Fibroblast of villous mesenchyme (primary cell): ENCODE results near the gene DEFB114. TPM values are rescaled to one million over a fixed set of nuclear protein-coding genes. Genes with fewer than 3 reads are reported as not detected.

Experiments used
- DNase-seq: peaks from one replicate; pipeline ENCODE4 v3.0.0-alpha.2; 2010; ENCODE audit warnings: low read depth
- H3K4me3 ChIP-seq: 2 replicates; pipeline ENCODE4 v1.5.1; 2011; ENCODE audit warnings: low read depth, mild to moderate bottlenecking, low read length
- total RNA-seq: library from RNA; depleted of rRNA; stranded (reverse); fragments of >200 nt; gene quantifications from 2 replicates; pipeline ENCODE4 v1.2.3, GENCODE V29; 2012
- TF ChIP-seq, protein P1 (sequence below): IDR thresholded peaks from 2 replicates; pipeline ENCODE4 v1.5.1; 2012; ENCODE audit warnings: low read depth, mild to moderate bottlenecking, low read length; ENCODE audit not compliant: insufficient read depth

The DEFB114 gene, protein sequence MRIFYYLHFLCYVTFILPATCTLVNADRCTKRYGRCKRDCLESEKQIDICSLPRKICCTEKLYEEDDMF
- total RNA-seq: not detected in 2 replicates

DNA sequence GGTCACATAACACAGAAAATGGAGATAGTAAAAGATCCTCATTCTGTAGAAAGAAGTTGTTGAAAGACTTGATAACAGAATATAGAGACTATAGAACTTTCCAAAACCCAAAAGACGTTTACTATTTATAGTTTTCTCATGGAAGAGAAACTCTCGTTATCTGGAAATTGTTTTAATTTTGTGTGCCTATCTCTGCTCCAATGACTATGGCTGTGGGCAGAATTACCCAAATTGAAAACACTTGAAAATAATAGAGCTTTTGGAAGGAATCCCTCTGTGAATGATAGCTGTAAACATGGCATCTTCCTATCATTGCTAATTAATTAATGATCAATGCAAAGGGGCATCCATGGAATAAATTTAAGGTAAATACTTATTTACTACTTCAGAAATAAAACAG, at the start of gene DEFB114:
TSS of gene DEFB114 (minus strand) at position 101 of the 400 bp plus-strand sequence. CDS start at position 42, 59 bp downstream.
- TF ChIP-seq, protein P1, sequence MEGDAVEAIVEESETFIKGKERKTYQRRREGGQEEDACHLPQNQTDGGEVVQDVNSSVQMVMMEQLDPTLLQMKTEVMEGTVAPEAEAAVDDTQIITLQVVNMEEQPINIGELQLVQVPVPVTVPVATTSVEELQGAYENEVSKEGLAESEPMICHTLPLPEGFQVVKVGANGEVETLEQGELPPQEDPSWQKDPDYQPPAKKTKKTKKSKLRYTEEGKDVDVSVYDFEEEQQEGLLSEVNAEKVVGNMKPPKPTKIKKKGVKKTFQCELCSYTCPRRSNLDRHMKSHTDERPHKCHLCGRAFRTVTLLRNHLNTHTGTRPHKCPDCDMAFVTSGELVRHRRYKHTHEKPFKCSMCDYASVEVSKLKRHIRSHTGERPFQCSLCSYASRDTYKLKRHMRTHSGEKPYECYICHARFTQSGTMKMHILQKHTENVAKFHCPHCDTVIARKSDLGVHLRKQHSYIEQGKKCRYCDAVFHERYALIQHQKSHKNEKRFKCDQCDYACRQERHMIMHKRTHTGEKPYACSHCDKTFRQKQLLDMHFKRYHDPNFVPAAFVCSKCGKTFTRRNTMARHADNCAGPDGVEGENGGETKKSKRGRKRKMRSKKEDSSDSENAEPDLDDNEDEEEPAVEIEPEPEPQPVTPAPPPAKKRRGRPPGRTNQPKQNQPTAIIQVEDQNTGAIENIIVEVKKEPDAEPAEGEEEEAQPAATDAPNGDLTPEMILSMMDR: no peak
- no peak within 1 kb of the TSS for H3K4me3 ChIP-seq

DNA sequence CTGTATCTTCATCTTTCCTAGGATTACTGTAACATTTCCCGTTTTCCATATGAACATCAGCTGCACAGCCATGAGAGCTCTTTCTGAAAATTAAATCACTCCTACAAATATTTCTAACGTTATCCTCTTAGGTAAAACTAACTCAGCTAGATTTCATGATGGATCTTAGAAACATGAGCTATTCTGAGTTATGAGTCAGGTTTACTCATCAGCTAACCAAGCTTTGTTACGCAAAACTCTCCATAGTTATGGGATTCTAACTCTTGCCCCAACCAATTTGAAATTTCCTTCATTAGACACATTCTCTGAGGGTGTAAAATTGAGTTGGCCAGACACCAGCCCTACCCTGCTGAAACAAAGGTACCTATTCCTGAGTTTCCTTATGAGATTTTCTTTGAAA, 43.9 kb upstream of the DEFB114 start:
- DNase-seq: peak; percentile 0
- no peak overlapping the region for H3K4me3 ChIP-seq
- TF ChIP-seq, protein P1: no peak

More for the DNA sequence above, at the start of gene DEFB114:
- no peak for DNase-seq

DNA sequence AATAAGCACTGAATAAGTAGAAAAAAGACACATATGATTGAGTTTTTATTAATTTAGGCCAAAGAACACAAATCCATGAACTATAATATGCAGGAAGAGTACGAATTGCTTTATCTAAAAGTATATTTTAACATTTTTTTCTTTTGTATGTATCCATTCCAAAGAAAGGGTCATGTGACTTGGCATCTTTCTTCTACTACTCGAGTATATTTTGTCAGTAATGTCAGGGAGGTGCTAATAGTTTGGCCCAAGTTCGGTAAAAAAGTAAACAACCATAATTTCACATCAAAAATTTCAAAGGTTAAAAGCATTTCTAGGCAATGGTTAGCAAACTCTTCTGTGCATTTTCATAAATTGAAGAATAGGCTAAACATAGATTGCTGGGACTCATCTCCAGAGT, 39.2 kb upstream of the DEFB114 start:
- no peak for DNase-seq
- no peak overlapping the region for H3K4me3 ChIP-seq
- TF ChIP-seq, protein P1: no peak

DNA sequence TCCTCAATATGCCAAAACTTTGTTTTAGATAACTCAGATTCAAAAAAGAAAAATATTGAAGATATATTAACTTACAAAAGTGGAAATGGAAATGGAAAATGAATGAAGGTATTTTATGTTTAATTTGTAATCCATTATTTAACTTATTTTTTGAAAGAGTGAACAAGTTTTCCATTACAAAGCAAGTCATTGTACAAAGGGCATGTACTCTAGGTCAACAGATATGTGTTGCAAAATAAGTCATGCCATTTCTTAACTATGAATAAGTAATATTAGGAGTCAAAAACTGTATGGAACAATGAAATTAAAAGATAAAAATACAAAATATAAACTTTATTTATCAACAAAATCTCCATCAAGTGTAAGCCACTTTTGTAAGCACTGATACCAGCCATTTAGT, 31.3 kb upstream of the DEFB114 start:
- TF ChIP-seq, protein P1: no peak
- no peak for DNase-seq
- no peak overlapping the region for H3K4me3 ChIP-seq

DNA sequence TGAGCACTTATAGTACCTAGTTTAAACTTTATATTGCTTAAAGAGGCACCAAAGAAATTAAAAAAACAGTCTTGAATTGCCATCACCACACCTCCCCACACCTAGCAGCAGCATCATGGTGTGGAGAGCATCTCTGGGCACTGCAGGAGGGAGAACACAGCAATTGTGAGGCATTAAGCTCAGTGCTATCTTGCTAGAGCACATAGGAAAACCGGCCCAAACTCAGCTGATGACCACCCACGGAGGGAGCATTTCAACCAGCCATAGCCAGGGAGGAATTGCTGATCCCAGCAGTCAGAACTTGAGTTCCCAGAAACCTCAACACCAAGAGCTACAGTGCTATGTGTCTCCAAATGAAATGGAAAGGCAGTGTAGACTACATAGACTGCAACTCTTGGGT, 24.9 kb upstream of the DEFB114 start:
- no peak for DNase-seq
- H3K4me3 ChIP-seq: no peak overlapping the region
- TF ChIP-seq, protein P1: no peak

DNA sequence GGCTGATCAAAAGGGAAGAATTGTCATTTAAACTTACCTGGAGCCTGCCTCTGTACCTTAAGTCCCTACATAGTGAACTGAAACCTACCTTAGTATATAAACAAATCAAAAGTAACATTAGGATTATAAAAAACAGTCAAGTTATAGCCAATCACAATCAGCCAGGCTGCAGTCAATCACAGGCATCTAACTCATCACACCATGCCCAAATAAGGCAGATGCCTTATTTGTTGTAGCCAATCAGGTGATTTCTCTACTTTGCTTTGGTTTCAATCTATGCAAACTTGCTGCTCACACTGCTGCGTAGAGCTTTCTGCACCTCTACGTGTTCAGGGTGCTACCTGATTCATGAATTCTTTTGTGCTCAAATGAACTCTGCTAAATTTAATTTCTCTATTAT, 23.8 kb upstream of the DEFB114 start:
- TF ChIP-seq, protein P1: no peak
- no peak overlapping the region for H3K4me3 ChIP-seq

DNA sequence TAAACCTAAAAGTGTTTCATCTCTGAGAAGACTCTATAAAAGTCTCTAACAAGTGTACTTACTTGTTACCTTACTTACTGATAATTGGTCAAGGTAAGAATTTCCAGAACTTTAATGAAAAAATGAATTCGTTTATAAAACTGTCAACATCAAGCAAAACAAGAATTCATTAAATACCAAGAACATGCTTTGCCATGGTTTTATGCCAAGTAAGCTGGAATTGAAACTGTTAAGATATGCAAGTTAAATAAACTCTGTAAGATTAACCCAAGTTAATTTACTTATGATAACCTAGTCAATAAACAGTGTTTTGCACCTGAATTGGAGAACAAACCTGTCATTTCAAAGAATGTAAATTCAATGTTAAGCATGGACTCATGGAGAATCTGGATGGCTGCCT, 22.6 kb upstream of the DEFB114 start:
- no peak for DNase-seq
- H3K4me3 ChIP-seq: no peak overlapping the region
- TF ChIP-seq, protein P1: no peak

More for the DNA sequence above, 23.8 kb upstream of the DEFB114 start:
- no peak for DNase-seq
